ENCODE results near the gene DDB1. TPM values are rescaled to one million over a fixed set of nuclear protein-coding genes. Genes with fewer than 3 reads are reported as not detected.
A peak's percentile ranks its signal among the peaks of the same experiment; 100 is the strongest.

DDB1 gene
- total and polyA plus RNA-seq, 2 of the 13 experiments (the other 11 are each of a cell fraction or from before 2014, with no cell fraction given) = 217 to 266 TPM

GRCh38 chr11:61362542-61362875 lies 29.6 kb upstream of the DDB1 start (continued):
- TF ChIP-seq TGIF2 (CRISPR knock-in tag; IDR thresholded peaks at IDR 0.05) = peak; percentile 62; the same call in 1 of the 2 replicates
- no peak for TF ChIP-seq NR2F1 (CRISPR knock-in tag; IDR thresholded peaks at IDR 0.05)
- no peak for TF ChIP-seq TFDP1 (CRISPR knock-in tag; IDR thresholded peaks at IDR 0.05; ENCODE audit: borderline replicate concordance)
- TF ChIP-seq CEBPB (IDR thresholded peaks at IDR 0.05; ENCODE audit: borderline replicate concordance, low read depth, low read length) = no peak
- TF ChIP-seq ZBTB14 (CRISPR knock-in tag; IDR thresholded peaks at IDR 0.05) = no peak
- no peak for TF ChIP-seq NFKB2 (CRISPR knock-in tag; IDR thresholded peaks at IDR 0.05; ENCODE audit: borderline replicate concordance)
- TF ChIP-seq TCF7L2 (IDR thresholded peaks at IDR 0.05; ENCODE audit: low read depth, low read length) = no peak
- no peak for TF ChIP-seq TEAD3 (CRISPR knock-in tag; optimal IDR thresholded peaks at IDR 0.05; ENCODE audit: borderline replicate concordance)
- TF ChIP-seq ZNF562 (CRISPR knock-in tag; IDR thresholded peaks at IDR 0.05; ENCODE audit: borderline replicate concordance) = no peak
- TF ChIP-seq ZNF18 (CRISPR knock-in tag; IDR thresholded peaks at IDR 0.05; ENCODE audit: insufficient replicate concordance) = no peak
- no peak for TF ChIP-seq SMAD9 (CRISPR knock-in tag; IDR thresholded peaks at IDR 0.05)
- no peak for TF ChIP-seq ZFAT (CRISPR knock-in tag; conservative IDR thresholded peaks at IDR 0.05)
